Suprapubic skin (tissue), 3 donors: ENCODE measurements around the gene WTIP.

Source experiments
- POLR2AphosphoS5 ChIP-seq, 3 donors: sonication (generic); formaldehyde crosslinking; IDR thresholded peaks; one replicate each; pipeline ENCODE4 v1.6.1; 2017; ENCODE audit warnings: antibody characterized with exemption in 3 of 3
- TF ChIP-seq, protein P1 (sequence below), 2 donors: fragments of 200-600 bp in 1 of 2; fragments of 450-650 bp in 1 of 2; sonication (generic) in 1 of 2; IDR thresholded peaks; one replicate each; pipeline ENCODE4 v1.5.1; 2016 to 2019; ENCODE audit warnings: antibody characterized with exemption in 2 of 2, mild to moderate bottlenecking in 1 of 2, moderate library complexity in 1 of 2

DNA sequence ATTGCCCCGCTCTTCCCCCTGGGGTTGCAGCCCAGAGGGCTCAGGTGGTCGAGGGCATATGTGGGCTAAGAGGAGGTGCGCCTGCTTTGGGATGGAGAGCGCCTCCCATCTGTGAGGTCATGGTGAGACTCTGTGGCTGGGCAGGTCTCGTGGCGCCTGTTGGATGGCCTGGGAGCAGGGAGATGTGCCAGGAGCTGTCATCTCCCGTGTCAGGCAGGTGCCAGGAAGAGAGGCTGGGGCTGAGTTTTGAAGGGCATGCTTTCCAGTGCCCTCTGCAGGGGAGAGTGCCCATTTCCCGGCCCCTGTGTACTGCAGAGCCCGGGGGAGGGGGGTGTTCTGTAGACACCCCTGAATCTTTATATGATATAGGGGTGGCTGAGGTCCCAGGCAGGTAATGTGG is 2.8 kb downstream of the WTIP start:
- TF ChIP-seq, protein P1, sequence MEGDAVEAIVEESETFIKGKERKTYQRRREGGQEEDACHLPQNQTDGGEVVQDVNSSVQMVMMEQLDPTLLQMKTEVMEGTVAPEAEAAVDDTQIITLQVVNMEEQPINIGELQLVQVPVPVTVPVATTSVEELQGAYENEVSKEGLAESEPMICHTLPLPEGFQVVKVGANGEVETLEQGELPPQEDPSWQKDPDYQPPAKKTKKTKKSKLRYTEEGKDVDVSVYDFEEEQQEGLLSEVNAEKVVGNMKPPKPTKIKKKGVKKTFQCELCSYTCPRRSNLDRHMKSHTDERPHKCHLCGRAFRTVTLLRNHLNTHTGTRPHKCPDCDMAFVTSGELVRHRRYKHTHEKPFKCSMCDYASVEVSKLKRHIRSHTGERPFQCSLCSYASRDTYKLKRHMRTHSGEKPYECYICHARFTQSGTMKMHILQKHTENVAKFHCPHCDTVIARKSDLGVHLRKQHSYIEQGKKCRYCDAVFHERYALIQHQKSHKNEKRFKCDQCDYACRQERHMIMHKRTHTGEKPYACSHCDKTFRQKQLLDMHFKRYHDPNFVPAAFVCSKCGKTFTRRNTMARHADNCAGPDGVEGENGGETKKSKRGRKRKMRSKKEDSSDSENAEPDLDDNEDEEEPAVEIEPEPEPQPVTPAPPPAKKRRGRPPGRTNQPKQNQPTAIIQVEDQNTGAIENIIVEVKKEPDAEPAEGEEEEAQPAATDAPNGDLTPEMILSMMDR (IDR thresholded peaks at IDR 0.05): no peak
- TF ChIP-seq POLR2AphosphoS5 (IDR thresholded peaks at IDR 0.05): no peak
